GM10266 (cell line): ENCODE results near the gene TTC7B.

Experiments
- DNase-seq: peaks from one replicate; pipeline ENCODE4 v3.0.0; 2012; ENCODE audit errors: extremely low spot score
- TF ChIP-seq, protein P1 (sequence below): IDR thresholded peaks from 2 replicates; pipeline ENCODE4 v1.5.1; 2012; ENCODE audit warnings: mild to moderate bottlenecking, low read depth; ENCODE audit not compliant: control insufficient read depth, insufficient read depth; ENCODE audit errors: missing control alignments

TTC7B gene

DNA sequence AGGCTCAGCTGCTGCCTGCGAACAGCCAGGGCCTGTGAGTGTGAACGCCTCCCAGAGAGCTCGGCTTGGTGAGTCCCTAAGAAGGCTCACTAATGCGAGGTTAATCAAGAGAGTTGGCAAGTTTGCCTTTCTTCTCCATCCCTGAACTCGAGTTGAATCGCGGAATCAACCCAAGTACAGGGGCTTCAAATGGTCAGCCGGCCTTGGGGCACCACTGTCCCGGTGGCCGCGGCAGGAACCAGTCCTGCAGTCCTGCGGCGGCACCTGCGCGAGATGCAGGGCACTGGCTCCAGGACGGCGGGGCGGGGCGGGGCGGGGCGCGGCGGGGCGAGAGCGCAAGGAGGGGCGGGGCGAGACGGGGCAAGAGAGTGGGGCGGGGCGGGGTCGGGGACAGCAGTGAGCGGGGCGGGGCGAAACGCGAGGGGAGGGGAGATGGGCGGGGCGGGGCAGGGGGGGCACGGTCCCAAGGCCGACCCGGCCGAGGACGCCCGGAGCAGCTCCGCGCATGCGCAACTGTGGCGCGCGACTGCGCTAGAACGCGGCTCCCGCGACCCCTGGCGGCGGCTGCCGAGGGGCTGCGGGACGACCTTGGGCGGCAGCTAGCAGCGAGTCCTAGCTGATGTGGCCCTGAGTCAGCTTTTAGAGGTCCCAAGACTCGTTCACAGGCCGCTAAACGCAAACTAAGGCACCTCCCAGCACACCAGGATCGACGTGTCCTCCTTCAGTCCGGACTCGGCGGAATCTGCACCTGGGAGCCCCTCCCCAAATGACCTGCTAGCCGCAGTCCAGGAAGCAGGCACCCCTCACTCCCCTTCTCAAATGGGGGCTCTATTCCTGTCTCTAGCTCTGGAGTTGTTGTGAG, 58.0 kb downstream of the TTC7B start:
- TF ChIP-seq, protein P1, sequence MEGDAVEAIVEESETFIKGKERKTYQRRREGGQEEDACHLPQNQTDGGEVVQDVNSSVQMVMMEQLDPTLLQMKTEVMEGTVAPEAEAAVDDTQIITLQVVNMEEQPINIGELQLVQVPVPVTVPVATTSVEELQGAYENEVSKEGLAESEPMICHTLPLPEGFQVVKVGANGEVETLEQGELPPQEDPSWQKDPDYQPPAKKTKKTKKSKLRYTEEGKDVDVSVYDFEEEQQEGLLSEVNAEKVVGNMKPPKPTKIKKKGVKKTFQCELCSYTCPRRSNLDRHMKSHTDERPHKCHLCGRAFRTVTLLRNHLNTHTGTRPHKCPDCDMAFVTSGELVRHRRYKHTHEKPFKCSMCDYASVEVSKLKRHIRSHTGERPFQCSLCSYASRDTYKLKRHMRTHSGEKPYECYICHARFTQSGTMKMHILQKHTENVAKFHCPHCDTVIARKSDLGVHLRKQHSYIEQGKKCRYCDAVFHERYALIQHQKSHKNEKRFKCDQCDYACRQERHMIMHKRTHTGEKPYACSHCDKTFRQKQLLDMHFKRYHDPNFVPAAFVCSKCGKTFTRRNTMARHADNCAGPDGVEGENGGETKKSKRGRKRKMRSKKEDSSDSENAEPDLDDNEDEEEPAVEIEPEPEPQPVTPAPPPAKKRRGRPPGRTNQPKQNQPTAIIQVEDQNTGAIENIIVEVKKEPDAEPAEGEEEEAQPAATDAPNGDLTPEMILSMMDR, result peak; percentile 96
- DNase-seq, result peak; percentile 98

DNA sequence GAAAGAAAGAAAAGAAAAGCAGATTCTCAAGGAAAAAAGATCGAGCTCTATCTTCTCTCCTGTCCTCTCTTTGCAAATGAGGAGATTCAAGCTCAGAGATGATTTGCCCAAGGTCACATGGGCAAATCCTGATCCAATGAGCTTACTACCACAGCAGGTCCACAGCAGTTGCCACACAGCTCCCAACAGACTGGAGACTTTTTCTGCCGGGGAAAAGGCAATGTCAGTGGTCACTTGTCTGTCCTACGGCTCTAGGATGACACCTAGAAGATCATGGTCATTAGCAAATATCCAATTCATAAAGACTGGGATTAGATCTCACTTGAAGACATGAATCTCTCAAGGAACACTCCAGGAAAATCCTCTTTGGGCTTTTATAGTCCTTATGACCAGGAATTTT, 58.8 kb downstream of the TTC7B start:
- DNase-seq, result no peak
- TF ChIP-seq, protein P1, result no peak

DNA sequence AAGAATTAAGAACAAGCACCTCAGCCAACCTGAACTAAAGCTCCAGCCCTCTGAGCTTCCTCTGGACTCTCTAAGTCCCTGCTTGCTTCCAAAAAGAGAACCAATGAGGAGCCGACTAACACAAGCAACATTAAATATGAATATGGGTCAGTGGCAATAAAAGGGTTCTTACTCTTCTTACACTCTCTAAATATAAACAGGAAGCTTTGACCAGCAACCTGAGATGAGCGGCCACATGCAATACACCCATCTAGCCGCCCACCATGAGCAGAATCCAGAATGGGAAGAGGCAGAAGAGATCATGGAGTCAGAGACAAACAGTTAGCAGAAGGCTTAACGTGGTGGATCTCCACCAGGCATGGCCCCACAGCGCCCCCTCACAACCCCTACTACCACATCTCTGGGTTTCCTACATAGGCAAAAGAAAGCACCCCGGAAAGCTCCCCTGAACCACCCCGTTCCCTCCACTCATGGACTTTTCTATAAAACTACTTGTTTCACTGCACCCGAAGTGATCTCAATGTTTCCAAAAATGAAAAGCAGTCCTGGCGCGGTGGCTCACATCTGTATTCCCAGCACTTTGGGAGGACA, 59.4 kb downstream of the TTC7B start:
- DNase-seq, result no peak
- TF ChIP-seq, protein P1, result no peak

DNA sequence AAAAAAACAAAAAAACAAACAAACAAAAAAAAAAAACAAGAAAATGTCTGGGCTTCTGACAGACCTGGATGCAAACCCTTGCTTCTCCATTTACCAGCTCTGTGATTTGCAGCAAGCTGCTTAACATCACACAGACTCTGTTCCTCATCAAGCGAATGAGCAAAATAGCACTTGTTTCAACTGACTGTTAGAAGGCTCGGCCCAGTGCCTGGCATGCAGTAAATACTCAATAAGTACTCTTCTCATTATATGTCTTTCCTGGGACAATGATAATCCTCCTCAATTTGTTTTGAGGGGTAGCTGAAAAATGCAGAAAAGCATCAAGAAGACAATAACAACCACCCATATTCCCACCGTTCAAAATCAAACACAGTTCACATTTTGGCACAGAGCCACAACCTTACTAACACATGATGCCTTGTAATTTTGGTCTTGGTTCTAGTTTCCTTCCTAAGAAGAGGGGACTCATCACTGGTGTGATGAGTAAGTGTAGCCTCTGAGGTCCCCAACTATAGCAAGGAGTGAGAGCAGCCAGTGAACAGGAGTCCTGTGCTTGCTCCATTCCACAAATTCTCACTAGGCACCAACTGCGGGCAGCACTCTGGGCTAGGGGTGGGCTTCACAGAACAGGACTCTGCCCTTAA, 60.4 kb downstream of the TTC7B start:
- TF ChIP-seq, protein P1, result no peak
- DNase-seq, result no peak

DNA sequence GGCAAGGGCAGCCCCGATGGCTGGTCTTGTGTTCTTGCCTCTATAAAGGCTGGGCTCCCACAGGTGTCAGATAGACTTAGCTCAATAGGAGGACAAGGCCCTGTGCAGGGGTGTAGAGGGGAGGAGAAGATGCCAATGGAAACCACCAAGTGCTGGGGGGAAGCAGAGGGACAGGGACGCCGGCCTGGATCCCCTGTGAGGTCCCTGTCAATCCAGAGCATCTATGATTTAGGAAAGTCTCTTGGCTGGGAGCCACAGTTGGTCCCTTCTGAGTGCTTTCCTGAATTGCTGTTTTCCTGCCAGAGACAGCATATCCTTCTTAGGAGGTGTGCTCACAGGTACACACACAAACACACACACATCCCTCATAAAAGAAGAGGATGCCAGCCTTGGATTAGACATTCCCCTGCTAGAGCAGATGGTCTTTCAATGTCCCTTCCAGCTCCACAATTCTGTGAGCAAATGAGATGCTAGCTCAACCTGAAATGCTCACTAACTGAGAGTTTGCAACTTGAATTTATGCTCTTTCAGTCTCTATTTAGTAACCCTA, 62.7 kb downstream of the TTC7B start:
- TF ChIP-seq, protein P1, result no peak
- no peak for DNase-seq

DNA sequence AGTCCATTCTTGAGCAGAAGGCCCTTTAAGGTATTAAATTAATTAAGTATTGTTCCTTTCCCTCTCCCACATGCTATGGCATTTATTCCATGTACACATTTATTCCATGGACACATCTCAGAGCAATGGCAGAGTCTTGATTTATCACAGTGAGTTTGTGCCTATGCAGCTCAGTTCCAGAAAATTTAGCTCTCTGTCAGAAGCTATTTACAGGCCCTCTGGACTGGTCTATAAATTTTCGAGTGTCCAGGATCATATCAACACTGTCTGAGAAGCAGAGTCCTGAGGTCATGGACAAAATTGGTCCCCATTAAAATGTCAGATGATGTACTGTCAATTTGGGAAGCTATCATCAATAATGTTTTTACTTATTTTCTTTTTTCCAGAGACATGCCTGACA, 65.5 kb downstream of the TTC7B start:
- DNase-seq, result no peak
- TF ChIP-seq, protein P1, result no peak

DNA sequence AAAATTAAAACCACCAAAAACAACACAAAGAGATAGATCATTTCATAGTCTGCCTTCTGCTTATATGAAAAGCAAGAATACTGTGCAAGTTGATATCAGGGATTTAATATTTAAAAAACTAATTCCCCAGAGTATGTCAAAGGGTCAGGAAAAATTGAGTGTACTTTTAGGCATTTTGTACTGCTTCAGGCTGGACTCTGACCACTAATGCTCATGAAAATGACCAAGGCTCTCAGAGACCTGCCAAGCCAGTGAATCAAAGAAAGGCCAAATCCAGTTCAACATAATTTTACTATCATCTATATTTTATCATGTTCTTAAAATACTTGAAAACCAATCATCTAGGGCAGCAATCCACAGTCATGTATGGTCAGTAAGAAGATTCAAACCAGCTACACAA, 66.0 kb downstream of the TTC7B start:
- TF ChIP-seq, protein P1, result no peak
- DNase-seq, result no peak
